Adrenal gland (tissue), 12 donors: ENCODE measurements around the gene ATG10. TPM values are rescaled to one million over a fixed set of nuclear protein-coding genes. Genes with fewer than 3 reads are reported as not detected.
"Not testable (repeated sequence)": the region's sequence is repeated elsewhere in the genome, so short reads cannot be mapped to it uniquely, and the experiment has no call there.

Source experiments
- DNase-seq, 7 donors: peaks; one replicate each; pipeline ENCODE4 v3.0.0-alpha.2; 2019 to 2020
- H3K27ac ChIP-seq, 5 donors: fragments of 200-600 bp; sonication (generic) in 4 of 5; 1 replicate in 3 of 5; 2 replicates in 2 of 5; pipeline versions ENCODE4 v1.5.1 to v1.8.0; 2016 to 2020; ENCODE audit warnings: mild to moderate bottlenecking in 1 of 5
- H3K27me3 ChIP-seq: fragments of 200-600 bp; 2 replicates; pipeline ENCODE4 v1.8.0; 2021
- H3K36me3 ChIP-seq, 2 donors: fragments of 200-600 bp; replicated peaks in 1 of 2; 1 replicate in 1 of 2; 2 replicates in 1 of 2; pipeline versions ENCODE4 v1.5.1 to v1.8.0; 2018 to 2022
- H3K4me1 ChIP-seq, 2 donors: fragments of 200-600 bp; replicated peaks in 1 of 2; 1 replicate in 1 of 2; 2 replicates in 1 of 2; pipeline versions ENCODE4 v1.5.1 to v1.8.0; 2018 to 2021
- H3K4me3 ChIP-seq, 4 donors: fragments of 200-600 bp; sonication (generic) in 3 of 4; one replicate each; pipeline ENCODE4 v1.5.1; 2016 to 2018
- H3K9me3 ChIP-seq, 3 donors: fragments of 200-600 bp; sonication (generic) in 1 of 3; replicated peaks in 1 of 3; 1 replicate in 2 of 3; 2 replicates in 1 of 3; pipeline versions ENCODE4 v1.5.1 to v1.8.0; 2016 to 2021
- CTCF ChIP-seq, 6 experiments: fragments of 450-650 bp in 4 of 6; fragments of 200-600 bp in 2 of 6; sonication (generic) in 1 of 6; IDR thresholded peaks; 1 replicate in 5 of 6; 2 replicates in 1 of 6; pipeline versions ENCODE4 v1.5.1 to v1.8.0; 2016 to 2021; ENCODE audit warnings: antibody characterized with exemption in 6 of 6, mild to moderate bottlenecking in 2 of 6, moderate library complexity in 1 of 6
- POLR2A ChIP-seq, 2 donors: fragments of 450-650 bp; IDR thresholded peaks; one replicate each; pipeline ENCODE4 v1.6.1; 2017; ENCODE audit warnings: antibody characterized with exemption in 2 of 2, mild to moderate bottlenecking in 2 of 2, moderate library complexity in 1 of 2
- WGBS, 4 donors: extraction: QIAGEN DNeasy Blood & Tissue Kit in 2 of 4; methylation state at CpG; one replicate each; pipeline versions ENCODE4 v1.1.5 to v1.1.7; 2013 to 2017; 5-methylcytosine and 5-hydroxymethylcytosine counted together
- intact Hi-C, 2 donors: fragments of 100-400 bp; cut with DNase I; formaldehyde crosslinking; loops; one replicate each; pipeline versions ENCODE4 v1.14.1 to v1.15.0; 2022 to 2023
- polyA plus RNA-seq, 3 donors: library from polyadenylated mRNA; stranded (reverse); fragments of 200-250 nt in 2 of 3; fragments of 350-450 nt in 1 of 3; fragmentation: Illumina TruSeq in 1 of 3; extraction: RNeasy Lipid Tissue Mini Kit (QIAGEN cat#74804) in 1 of 3; gene quantifications; one replicate each; pipeline ENCODE4 v1.2.3, GENCODE V29; 2013 to 2014
- total RNA-seq, 9 donors: library from RNA; depleted of rRNA in 4 of 9; stranded (reverse); fragments of >200 nt in 4 of 9; fragments of 120-200 nt in 1 of 9; fragmentation: NEBNext Ultra II Directional in 1 of 9; extraction: Animal tissue kit (Norgen Biotek cat#: 25700) in 1 of 9; gene quantifications; one replicate each; pipeline versions ENCODE4 v1.1.0 to v1.2.4, GENCODE V29; 2013 to 2023
- donor health status: healthy with polysubstance abuse.
- donor health status: Bipolar disorder and iron deficiency.
- donor health status: DM: yes; HTN: yes; CAD: no.
- donor health status: DM: no; HTN: no; CAD: no.
- donor health status: DM: no; HTN: no; CAD: no.
- donor health status: DM: yes; HTN: yes; CAD: no.

Gene ATG10
- total and polyA plus RNA-seq, 12 donors: 4.0 to 15.1 (median 7.1) TPM

- 91 to 99% (median 93%) methylated on average over 4 of the region's 4 CpGs for WGBS, 4 donors
- Histone ChIP-seq H3K9me3 (no peaks in the 10 kb centered on the region), H3K27me3 (no peaks in the 10 kb centered on the region), H3K36me3 (no peaks in the 10 kb centered on the region), H3K4me1 (peaks cover 0 to 4% of the 10 kb centered on the region in 2 donors), H3K27ac (no peak overlapping the region), H3K4me3 (no peak overlapping the region)
- no peak for DNase-seq
- no peak for TF ChIP-seq POLR2A (IDR thresholded peaks at IDR 0.05)
- TF ChIP-seq CTCF (IDR thresholded peaks at IDR 0.05): no peak
- intact Hi-C loops: no loop called here
These were observed 148.1 kb downstream of the ATG10 start for GRCh38 chr5:82119889-82120288.

DNA sequence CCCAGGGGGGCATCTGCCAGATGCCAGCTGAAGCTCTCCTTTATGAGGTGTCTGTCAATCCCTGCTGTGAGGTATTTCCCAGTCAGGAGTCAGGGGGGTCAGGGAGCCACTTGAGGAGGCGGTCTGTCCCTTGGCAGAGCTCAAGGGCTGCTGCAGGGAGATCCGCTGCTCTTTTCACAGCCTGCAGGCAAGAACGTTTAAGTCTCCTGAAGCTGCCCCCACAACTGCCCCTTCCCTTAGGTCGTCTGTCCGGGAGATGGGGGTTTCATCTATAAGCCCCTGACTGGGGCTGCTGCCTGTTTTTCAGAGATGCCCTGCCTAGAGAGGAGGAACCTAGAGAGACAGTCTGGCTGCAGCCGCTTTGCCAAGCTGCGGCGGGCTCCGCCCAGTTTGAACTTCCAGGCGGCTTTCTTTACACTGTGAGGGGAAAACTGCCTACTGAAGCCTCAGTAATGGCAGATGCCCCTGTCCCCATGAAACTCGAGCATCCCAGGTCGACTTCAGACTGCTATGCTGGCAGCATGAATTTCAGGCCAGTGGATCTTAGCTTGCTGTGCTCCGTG lies 158.0 kb downstream of the ATG10 start:
- TF ChIP-seq CTCF (IDR thresholded peaks at IDR 0.05) (no peak), POLR2A (IDR thresholded peaks at IDR 0.05) (no peak)
- DNase-seq: no peak
- WGBS, 4 donors: 79 to 91% (median 88%) methylated on average over 3 to 13 of the region's 13 CpGs
- H3K36me3 ChIP-seq: no peaks in the 10 kb centered on the region
- H3K9me3 ChIP-seq: no peaks in the 10 kb centered on the region
- intact Hi-C loops: no loop called here
- H3K4me1 ChIP-seq: no peaks in the 10 kb centered on the region
- no peaks in the 10 kb centered on the region for H3K27me3 ChIP-seq
- H3K4me3 ChIP-seq: no peak overlapping the region
- no peak overlapping the region for H3K27ac ChIP-seq

DNA sequence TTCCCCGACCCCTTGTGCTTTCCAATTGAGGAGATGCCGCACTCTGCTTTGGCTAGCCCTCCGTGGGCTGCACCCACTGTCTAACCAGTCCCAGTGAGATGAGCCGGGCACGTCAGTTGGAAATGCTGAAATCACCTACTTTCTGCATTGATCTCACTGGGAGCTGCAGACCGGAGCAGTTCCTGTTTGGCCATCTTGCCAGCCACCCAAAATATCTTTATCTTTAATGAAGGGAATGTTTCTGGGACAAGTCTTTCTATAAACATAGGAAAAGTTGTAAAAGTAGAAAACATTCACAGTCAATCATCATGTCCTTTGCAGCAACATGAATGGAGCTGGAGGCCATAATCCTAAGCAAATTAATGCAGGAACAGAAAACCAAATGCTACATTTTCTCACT lies 158.8 kb downstream of the ATG10 start:
- no peaks in the 10 kb centered on the region for H3K4me1 ChIP-seq
- no peak overlapping the region for H3K4me3 ChIP-seq
- no peaks in the 10 kb centered on the region for H3K27me3 ChIP-seq
- H3K36me3 ChIP-seq: no peaks in the 10 kb centered on the region
- TF ChIP-seq CTCF (IDR thresholded peaks at IDR 0.05) (no peak), POLR2A (IDR thresholded peaks at IDR 0.05) (no peak)
- H3K27ac ChIP-seq: no peak overlapping the region
- no peak for DNase-seq
- no peaks in the 10 kb centered on the region for H3K9me3 ChIP-seq
- intact Hi-C loops: no loop called here
- WGBS, 4 donors: 92 to 98% (median 95%) methylated on average over 6 of the region's 6 CpGs

DNA sequence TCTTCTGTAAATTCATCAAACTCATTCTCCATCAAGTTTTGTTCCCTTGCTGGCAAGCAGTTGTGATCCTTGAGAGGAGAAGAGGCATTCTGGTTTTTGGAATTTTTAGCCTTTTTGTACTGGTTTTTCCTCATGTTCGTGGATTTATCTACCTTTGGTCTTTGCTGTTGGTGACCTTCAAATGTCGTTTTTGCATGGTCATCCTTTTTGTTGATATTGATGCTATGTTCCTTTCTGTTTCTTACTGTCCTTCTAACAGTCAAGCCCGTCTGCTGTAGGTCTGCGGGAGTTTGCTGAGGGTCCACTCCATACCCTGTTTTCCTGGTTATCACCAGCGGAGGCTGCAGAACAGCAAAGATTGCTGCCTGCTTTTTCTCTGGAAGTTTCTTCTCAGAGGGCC lies 165.4 kb downstream of the ATG10 start:
- no peaks in the 10 kb centered on the region for H3K4me1 ChIP-seq
- H3K9me3 ChIP-seq: no peaks in the 10 kb centered on the region
- no peak for DNase-seq
- no peaks in the 10 kb centered on the region for H3K36me3 ChIP-seq
- no peaks in the 10 kb centered on the region for H3K27me3 ChIP-seq
- intact Hi-C loops: no loop called here
- H3K4me3 ChIP-seq: no peak overlapping the region
- TF ChIP-seq CTCF (IDR thresholded peaks at IDR 0.05): no peak
- TF ChIP-seq POLR2A (IDR thresholded peaks at IDR 0.05): no peak
- WGBS, 4 donors: 91 to 95% (median 92%) methylated on average over 5 of the region's 5 CpGs
- H3K27ac ChIP-seq: no peak overlapping the region

DNA sequence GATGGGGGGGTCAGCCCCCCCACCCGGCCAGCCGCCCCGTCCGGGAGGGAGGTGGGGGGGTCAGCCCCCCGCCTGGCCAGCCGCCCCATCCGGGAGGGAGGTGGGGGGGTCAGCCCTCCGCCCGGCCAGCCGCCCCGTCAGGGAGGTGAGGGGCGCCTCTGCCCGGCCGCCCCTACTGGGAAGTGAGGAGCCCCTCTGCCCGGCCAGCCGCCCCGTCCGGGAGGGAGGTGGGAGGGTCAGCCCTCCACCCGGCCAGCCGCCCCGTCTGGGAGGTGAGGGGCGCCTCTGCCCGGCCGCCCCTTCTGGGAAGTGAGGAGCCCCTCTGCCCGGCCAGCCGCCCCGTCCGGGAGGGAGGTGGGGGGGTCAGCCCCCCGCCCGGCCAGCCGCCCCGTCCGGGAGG lies 168.0 kb downstream of the ATG10 start:
- DNase-seq, H3K4me1 ChIP-seq, H3K4me3 ChIP-seq, H3K36me3 ChIP-seq, H3K27me3 ChIP-seq, H3K27ac ChIP-seq, intact Hi-C loops, H3K9me3 ChIP-seq: not testable (repeated sequence)
- 96 to 100% methylated on average over 3 to 5 of the region's 33 CpGs; no CpG with 5 or more reads in 2 of the 4 donors for WGBS, 4 donors
